Esophagus squamous epithelium (tissue), 4 donors: ENCODE results near the gene MYO16.

Experiments
- POLR2A ChIP-seq, 4 donors: fragments of 450-650 bp; IDR thresholded peaks; one replicate each; pipeline ENCODE4 v1.6.1; 2017; ENCODE audit warnings: antibody characterized with exemption in 4 of 4, mild to moderate bottlenecking in 4 of 4, moderate library complexity in 3 of 4
- TF ChIP-seq, protein P1 (sequence below), 6 experiments: fragments of 450-650 bp in 4 of 6; fragments of 200-600 bp in 2 of 6; sonication (generic) in 2 of 6; IDR thresholded peaks; one replicate each; pipeline ENCODE4 v1.5.1; 2016 to 2019; ENCODE audit warnings: antibody characterized with exemption in 6 of 6, mild to moderate bottlenecking in 4 of 6, moderate library complexity in 4 of 6

DNA sequence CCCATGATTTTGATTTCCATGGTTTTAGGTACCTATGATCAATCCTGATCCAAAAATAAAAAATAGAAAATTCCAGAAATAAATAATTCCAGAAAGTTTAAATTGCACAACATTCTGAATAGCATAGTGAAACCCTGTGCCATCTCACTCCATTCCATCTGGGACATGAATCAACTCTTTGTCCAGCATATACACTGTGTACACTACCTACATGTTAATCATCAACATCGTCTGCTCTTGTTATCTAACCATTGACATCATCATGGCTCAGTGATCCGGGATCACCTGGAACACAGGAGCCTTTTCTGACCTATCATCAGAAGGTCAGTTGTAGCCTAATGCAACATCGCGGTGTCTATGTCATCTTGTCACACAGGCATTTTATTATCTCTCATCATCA lies 75.6 kb downstream of the MYO16 start:
- TF ChIP-seq, protein P1, sequence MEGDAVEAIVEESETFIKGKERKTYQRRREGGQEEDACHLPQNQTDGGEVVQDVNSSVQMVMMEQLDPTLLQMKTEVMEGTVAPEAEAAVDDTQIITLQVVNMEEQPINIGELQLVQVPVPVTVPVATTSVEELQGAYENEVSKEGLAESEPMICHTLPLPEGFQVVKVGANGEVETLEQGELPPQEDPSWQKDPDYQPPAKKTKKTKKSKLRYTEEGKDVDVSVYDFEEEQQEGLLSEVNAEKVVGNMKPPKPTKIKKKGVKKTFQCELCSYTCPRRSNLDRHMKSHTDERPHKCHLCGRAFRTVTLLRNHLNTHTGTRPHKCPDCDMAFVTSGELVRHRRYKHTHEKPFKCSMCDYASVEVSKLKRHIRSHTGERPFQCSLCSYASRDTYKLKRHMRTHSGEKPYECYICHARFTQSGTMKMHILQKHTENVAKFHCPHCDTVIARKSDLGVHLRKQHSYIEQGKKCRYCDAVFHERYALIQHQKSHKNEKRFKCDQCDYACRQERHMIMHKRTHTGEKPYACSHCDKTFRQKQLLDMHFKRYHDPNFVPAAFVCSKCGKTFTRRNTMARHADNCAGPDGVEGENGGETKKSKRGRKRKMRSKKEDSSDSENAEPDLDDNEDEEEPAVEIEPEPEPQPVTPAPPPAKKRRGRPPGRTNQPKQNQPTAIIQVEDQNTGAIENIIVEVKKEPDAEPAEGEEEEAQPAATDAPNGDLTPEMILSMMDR (IDR thresholded peaks at IDR 0.05), result no peak
- no peak for TF ChIP-seq POLR2A (IDR thresholded peaks at IDR 0.05)
